HG03354 (cell line): Measurements from ENCODE around the gene ATP2B3.

Experiments used
- ATAC-seq: cut with Tn5 transposase; IDR thresholded peaks from one replicate; pipeline ENCODE4 v1.9.1; 2021; ENCODE audit warnings: mild to moderate bottlenecking; ENCODE audit not compliant: unreplicated experiment, poor library complexity, severe bottlenecking

The ATP2B3 gene

GRCh38 chrX:153504445-153505016, 12.9 kb upstream of the ATP2B3 start:
- no peak for ATAC-seq

- ATAC-seq = no peak
Observed at GRCh38 chrX:153505361-153505760, 12.1 kb upstream of the ATP2B3 start.

- ATAC-seq = peak; percentile 93
Observed at GRCh38 chrX:153507484-153508178, 9.8 kb upstream of the ATP2B3 start.

GRCh38 chrX:153509592-153509991, 7.8 kb upstream of the ATP2B3 start:
- no peak for ATAC-seq

- no peak for ATAC-seq
Observed at GRCh38 chrX:153510383-153510782, 7.1 kb upstream of the ATP2B3 start.

- ATAC-seq = no peak
Observed at GRCh38 chrX:153511784-153512500, 5.5 kb upstream of the ATP2B3 start.

- ATAC-seq = no peak
Observed at GRCh38 chrX:153512501-153512893, 4.9 kb upstream of the ATP2B3 start.

- ATAC-seq = no peak
Observed at GRCh38 chrX:153513265-153513664, 4.2 kb upstream of the ATP2B3 start.

- ATAC-seq = no peak
Observed at GRCh38 chrX:153514259-153514658, 3.2 kb upstream of the ATP2B3 start.

GRCh38 chrX:153515435-153515834, 2.0 kb upstream of the ATP2B3 start:
- no peak for ATAC-seq

GRCh38 chrX:153516073-153516472, 1.4 kb upstream of the ATP2B3 start:
- no peak for ATAC-seq

GRCh38 chrX:153517946-153518834, 748 bp downstream of the ATP2B3 start:
- no peak for ATAC-seq

- no peak for ATAC-seq
Observed at GRCh38 chrX:153519569-153520286, 2.3 kb downstream of the ATP2B3 start.

GRCh38 chrX:153520287-153520917, 3.0 kb downstream of the ATP2B3 start:
- ATAC-seq = no peak

- no peak for ATAC-seq
Observed at GRCh38 chrX:153521034-153521433, 3.6 kb downstream of the ATP2B3 start.

- ATAC-seq = no peak
Observed at GRCh38 chrX:153522259-153522658, 4.8 kb downstream of the ATP2B3 start.

- no peak for ATAC-seq
Observed at GRCh38 chrX:153523269-153523668, 5.8 kb downstream of the ATP2B3 start.

GRCh38 chrX:153524234-153524633, 6.8 kb downstream of the ATP2B3 start:
- no peak for ATAC-seq

- ATAC-seq = no peak
Observed at GRCh38 chrX:153525451-153525850, 8.0 kb downstream of the ATP2B3 start.
